ENCODE data around the gene FOXK2. TPM values are rescaled to one million over a fixed set of nuclear protein-coding genes. Genes with fewer than 3 reads are reported as not detected.

Gene FOXK2
- total and polyA plus RNA-seq, 5 donors = 19.9 to 69.1 (median 39.0) TPM

GRCh38 chr17:82486231-82487094 is 33.1 kb upstream of the FOXK2 start:
- intact Hi-C loops (cut with DNase I) = no loop called here
- H3K9me3 ChIP-seq (ENCODE audit: control insufficient read depth, low read length) = no peaks in the 10 kb centered on the region
- no peak for ATAC-seq
- no peaks in the 10 kb centered on the region for H3K4me1 ChIP-seq (ENCODE audit: control insufficient read depth, insufficient read depth, low read length)
- peak in 1 of 3 donors; percentile 50 for DNase-seq
- H3K4me3 ChIP-seq (ENCODE audit: low read length) = no peak overlapping the region
- 77% methylated on average over 13 of the region's 13 CpGs for WGBS
- no peak overlapping the region for H3K27ac ChIP-seq (ENCODE audit: low read length)
- no peaks in the 10 kb centered on the region for H3K27me3 ChIP-seq (ENCODE audit: control insufficient read depth, insufficient read depth)

- DNase-seq (peak in 2 of 3 donors; percentile 72 to 80), ATAC-seq (peak; percentile 37 to 45)
- Histone ChIP-seq H3K27me3 (ENCODE audit: control insufficient read depth, insufficient read depth) (no peaks in the 10 kb centered on the region), H3K4me1 (ENCODE audit: control insufficient read depth, insufficient read depth, low read length) (no peaks in the 10 kb centered on the region), H3K27ac (ENCODE audit: low read length) (no peak overlapping the region), H3K9me3 (ENCODE audit: control insufficient read depth, low read length) (no peaks in the 10 kb centered on the region), H3K4me3 (ENCODE audit: low read length) (no peak overlapping the region)
- intact Hi-C loops (cut with DNase I) = no loop called here
- WGBS = 68% methylated on average over 14 of the region's 14 CpGs
Observed at GRCh38 chr17:82487910-82488309, 31.6 kb upstream of the FOXK2 start.

- DNase-seq (peak; percentile 82 to 93 (median 92)), ATAC-seq (peak; percentile 89 to 93)
- no peaks in the 10 kb centered on the region for H3K27me3 ChIP-seq (ENCODE audit: control insufficient read depth, insufficient read depth)
- H3K27ac ChIP-seq (ENCODE audit: low read length) = peak overlapping the region; percentile 69
- intact Hi-C loops (cut with DNase I) = no loop called here
- WGBS = 55% methylated on average over 8 of the region's 8 CpGs
- H3K4me1 ChIP-seq (ENCODE audit: control insufficient read depth, insufficient read depth, low read length) = no peaks in the 10 kb centered on the region
- H3K9me3 ChIP-seq (ENCODE audit: control insufficient read depth, low read length) = no peaks in the 10 kb centered on the region
- no peak overlapping the region for H3K4me3 ChIP-seq (ENCODE audit: low read length)
Observed at GRCh38 chr17:82489117-82489516, 30.4 kb upstream of the FOXK2 start.

GRCh38 chr17:82489851-82490511 is 29.6 kb upstream of the FOXK2 start:
- Histone ChIP-seq H3K4me1 (ENCODE audit: control insufficient read depth, insufficient read depth, low read length) (no peaks in the 10 kb centered on the region), H3K27ac (ENCODE audit: low read length) (no peak overlapping the region), H3K9me3 (ENCODE audit: control insufficient read depth, low read length) (no peaks in the 10 kb centered on the region), H3K4me3 (ENCODE audit: low read length) (no peak overlapping the region), H3K27me3 (ENCODE audit: control insufficient read depth, insufficient read depth) (no peaks in the 10 kb centered on the region)
- DNase-seq = peak in 2 of 3 donors; percentile 27 to 38
- WGBS = 92% methylated on average over 21 of the region's 21 CpGs
- intact Hi-C loops (cut with DNase I) = no loop called here
- ATAC-seq = no peak

GRCh38 chr17:82490512-82491195 is 28.9 kb upstream of the FOXK2 start:
- no peak overlapping the region for H3K27ac ChIP-seq (ENCODE audit: low read length)
- H3K27me3 ChIP-seq (ENCODE audit: control insufficient read depth, insufficient read depth) = no peaks in the 10 kb centered on the region
- no peak for ATAC-seq
- H3K4me3 ChIP-seq (ENCODE audit: low read length) = no peak overlapping the region
- 90% methylated on average over 25 of the region's 25 CpGs for WGBS
- no peaks in the 10 kb centered on the region for H3K9me3 ChIP-seq (ENCODE audit: control insufficient read depth, low read length)
- no peaks in the 10 kb centered on the region for H3K4me1 ChIP-seq (ENCODE audit: control insufficient read depth, insufficient read depth, low read length)
- intact Hi-C loops (cut with DNase I) = no loop called here
- peak in 2 of 3 donors; percentile 34 to 41 for DNase-seq

GRCh38 chr17:82491196-82491530 is 28.4 kb upstream of the FOXK2 start:
- DNase-seq = peak in 1 of 3 donors; percentile 20
- no peaks in the 10 kb centered on the region for H3K4me1 ChIP-seq (ENCODE audit: control insufficient read depth, insufficient read depth, low read length)
- no peak overlapping the region for H3K27ac ChIP-seq (ENCODE audit: low read length)
- WGBS = 87% methylated on average over 10 of the region's 10 CpGs
- H3K9me3 ChIP-seq (ENCODE audit: control insufficient read depth, low read length) = no peaks in the 10 kb centered on the region
- no peaks in the 10 kb centered on the region for H3K27me3 ChIP-seq (ENCODE audit: control insufficient read depth, insufficient read depth)
- intact Hi-C loops (cut with DNase I) = no loop called here
- ATAC-seq = no peak
- no peak overlapping the region for H3K4me3 ChIP-seq (ENCODE audit: low read length)

- no peak for ATAC-seq
- Histone ChIP-seq H3K9me3 (ENCODE audit: control insufficient read depth, low read length) (no peaks in the 10 kb centered on the region), H3K4me1 (ENCODE audit: control insufficient read depth, insufficient read depth, low read length) (no peaks in the 10 kb centered on the region), H3K27me3 (ENCODE audit: control insufficient read depth, insufficient read depth) (no peaks in the 10 kb centered on the region), H3K4me3 (ENCODE audit: low read length) (no peak overlapping the region), H3K27ac (ENCODE audit: low read length) (no peak overlapping the region)
- peak in 1 of 3 donors; percentile 42 for DNase-seq
- 95% methylated on average over 15 of the region's 15 CpGs for WGBS
- intact Hi-C loops (cut with DNase I) = no loop called here
Observed at GRCh38 chr17:82491533-82491932, 28.0 kb upstream of the FOXK2 start.

- Histone ChIP-seq H3K4me1 (ENCODE audit: control insufficient read depth, insufficient read depth, low read length) (no peaks in the 10 kb centered on the region), H3K9me3 (ENCODE audit: control insufficient read depth, low read length) (no peaks in the 10 kb centered on the region), H3K4me3 (ENCODE audit: low read length) (no peak overlapping the region), H3K27ac (ENCODE audit: low read length) (no peak overlapping the region), H3K27me3 (ENCODE audit: control insufficient read depth, insufficient read depth) (no peaks in the 10 kb centered on the region)
- intact Hi-C loops (cut with DNase I) = no loop called here
- WGBS = 85% methylated on average over 13 of the region's 13 CpGs
- no peak for ATAC-seq
- DNase-seq = peak in 2 of 3 donors; percentile 24 to 30
Observed at GRCh38 chr17:82492643-82493225, 26.8 kb upstream of the FOXK2 start.

- intact Hi-C loops (cut with DNase I) = no loop called here
- ATAC-seq = no peak
- H3K4me1 ChIP-seq (ENCODE audit: control insufficient read depth, insufficient read depth, low read length) = no peaks in the 10 kb centered on the region
Observed at GRCh38 chr17:82493226-82493781, 26.2 kb upstream of the FOXK2 start.

GRCh38 chr17:82494236-82495055 is 25.1 kb upstream of the FOXK2 start:
- Histone ChIP-seq H3K27ac (ENCODE audit: low read length) (peak overlapping the region; percentile 29), H3K9me3 (ENCODE audit: control insufficient read depth, low read length) (no peaks in the 10 kb centered on the region), H3K4me1 (ENCODE audit: control insufficient read depth, insufficient read depth, low read length) (no peaks in the 10 kb centered on the region), H3K4me3 (ENCODE audit: low read length) (no peak overlapping the region), H3K27me3 (ENCODE audit: control insufficient read depth, insufficient read depth) (no peaks in the 10 kb centered on the region)
- DNase-seq (peak; percentile 87 to 95 (median 93)), ATAC-seq (peak; percentile 86 to 89)
- WGBS = 5% methylated on average over 17 of the region's 17 CpGs
- intact Hi-C loops (cut with DNase I) = loop anchor here in 2 of 4 donors (5.0 kb wide), 1 partner anchor 58 kb away; no protein-coding TSS in a partner anchor

More at GRCh38 chr17:82493226-82493781, 26.2 kb upstream of the FOXK2 start:
- 78% methylated on average over 12 of the region's 12 CpGs for WGBS
- Histone ChIP-seq H3K27ac (ENCODE audit: low read length) (no peak overlapping the region), H3K4me3 (ENCODE audit: low read length) (no peak overlapping the region), H3K27me3 (ENCODE audit: control insufficient read depth, insufficient read depth) (no peaks in the 10 kb centered on the region), H3K9me3 (ENCODE audit: control insufficient read depth, low read length) (no peaks in the 10 kb centered on the region)
- DNase-seq = peak in 1 of 3 donors; percentile 25
